ENCODE measurements around the gene SRPK3.

The SRPK3 gene

GRCh38 chrX:153801669-153802068 is 20.8 kb downstream of the SRPK3 start:
- ChIA-PET CTCF (no interaction called here), POLR2A (no interaction called here)
- no peak for TF ChIP-seq CTCF (IDR thresholded peaks at IDR 0.05; ENCODE audit: control extremely low read depth, extremely low read depth, low read depth, missing control alignments)
- no peak for DNase-seq (ENCODE audit: extremely low spot score)

DNA sequence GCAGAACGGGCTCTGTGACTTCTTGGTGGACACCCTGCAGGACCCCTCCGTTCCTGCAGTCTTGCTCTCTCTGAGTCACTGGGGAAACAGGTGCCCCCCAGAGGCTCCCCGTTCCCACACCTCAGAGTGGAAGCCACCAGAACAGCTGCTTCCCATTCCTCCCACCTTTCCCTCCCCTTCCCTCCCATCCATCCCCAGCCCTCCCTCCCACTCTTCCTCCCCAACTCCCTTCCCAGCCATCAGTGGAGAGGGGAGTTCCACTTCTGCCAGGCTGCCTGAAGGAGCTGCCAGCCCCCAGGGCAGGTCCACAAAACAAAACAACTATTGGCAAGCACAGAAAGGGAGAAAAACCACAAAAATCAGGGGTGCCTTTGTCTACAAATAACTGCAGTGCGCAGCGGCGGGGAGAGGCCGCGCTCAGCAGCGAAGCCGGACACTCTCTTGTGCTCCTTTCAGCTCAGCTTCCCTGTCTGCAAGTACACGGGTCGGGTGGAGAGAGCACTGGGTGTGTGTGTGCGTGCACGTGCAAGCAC is 21.7 kb downstream of the SRPK3 start:
- no peak for DNase-seq (ENCODE audit: extremely low spot score)
- no peak for TF ChIP-seq CTCF (IDR thresholded peaks at IDR 0.05; ENCODE audit: control extremely low read depth, extremely low read depth, low read depth, missing control alignments)
- ChIA-PET POLR2A (no interaction called here), CTCF (no interaction called here)

DNA sequence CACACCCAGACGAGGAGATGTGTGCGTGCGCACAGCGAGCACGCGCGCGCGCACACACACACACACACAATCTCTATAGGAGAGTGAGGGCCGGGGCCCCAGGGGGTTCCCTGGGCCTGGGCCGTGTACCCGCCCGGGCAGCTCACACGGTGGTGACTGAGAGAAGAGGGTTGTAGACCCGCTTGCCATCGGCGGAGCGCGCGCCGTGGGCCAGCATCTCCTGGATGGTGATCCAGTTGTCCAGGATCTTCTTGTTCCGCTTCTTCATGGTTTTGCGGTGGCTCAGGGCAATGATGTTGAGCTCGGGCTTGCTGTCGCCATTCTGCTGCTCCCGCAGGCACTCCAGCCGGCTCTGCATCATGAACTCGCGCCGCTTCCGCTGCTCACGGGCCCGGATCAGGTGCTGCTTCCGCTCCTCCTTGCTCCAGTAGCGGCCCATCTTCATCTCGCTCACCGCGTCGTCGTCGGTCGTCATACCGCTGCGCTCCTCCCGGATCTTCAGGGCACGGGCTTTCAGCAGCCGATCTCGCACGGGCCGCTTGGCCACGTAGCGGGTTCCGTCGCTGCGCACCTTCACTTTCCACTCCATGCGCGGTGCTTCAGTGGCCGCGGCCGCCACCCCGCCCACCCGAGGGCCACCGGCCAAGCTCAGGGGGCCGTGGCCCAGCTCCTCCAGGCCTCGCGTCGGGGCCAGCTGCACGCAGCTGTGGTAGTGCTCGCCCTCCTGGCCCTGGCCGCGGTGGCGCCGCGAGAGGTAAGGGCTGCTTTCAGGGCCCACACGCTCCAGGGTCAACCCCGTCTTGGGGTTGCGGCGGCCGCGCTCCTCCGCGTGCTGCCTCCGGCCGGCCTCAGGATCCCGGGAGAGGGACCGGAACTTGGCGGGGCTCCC is 22.6 kb downstream of the SRPK3 start:
- POLR2A ChIA-PET = no interaction called here
- no peak for DNase-seq (ENCODE audit: extremely low spot score)
- no peak for TF ChIP-seq CTCF (IDR thresholded peaks at IDR 0.05; ENCODE audit: control extremely low read depth, extremely low read depth, low read depth, missing control alignments)
- CTCF ChIA-PET = no interaction called here

GRCh38 chrX:153804100-153804595 is 23.3 kb downstream of the SRPK3 start:
- DNase-seq (ENCODE audit: extremely low spot score) = no peak
- POLR2A ChIA-PET = no interaction called here
- CTCF ChIA-PET = no interaction called here
- TF ChIP-seq CTCF (IDR thresholded peaks at IDR 0.05; ENCODE audit: control extremely low read depth, extremely low read depth, low read depth, missing control alignments) = no peak

- POLR2A ChIA-PET = interaction anchor here (0.6 kb wide), 1 partner anchor 165 kb away, joined by 4 read pairs; no protein-coding TSS in a partner anchor
- CTCF ChIA-PET = no interaction called here
- DNase-seq (ENCODE audit: extremely low spot score) = no peak
- TF ChIP-seq CTCF (IDR thresholded peaks at IDR 0.05; ENCODE audit: control extremely low read depth, extremely low read depth, low read depth, missing control alignments) = no peak
Measured at GRCh38 chrX:153804621-153805020, 23.8 kb downstream of the SRPK3 start.

- ChIA-PET CTCF (no interaction called here), POLR2A (no interaction called here)
- no peak for DNase-seq (ENCODE audit: extremely low spot score)
- TF ChIP-seq CTCF (IDR thresholded peaks at IDR 0.05; ENCODE audit: control extremely low read depth, extremely low read depth, low read depth, missing control alignments) = no peak
Measured at GRCh38 chrX:153805436-153805835, 24.6 kb downstream of the SRPK3 start.
